ENCODE results near the gene DPF1.
A peak's percentile ranks its signal among the peaks of the same experiment; 100 is the strongest.
"Not testable (repeated sequence)": the region's sequence is repeated elsewhere in the genome, so short reads cannot be mapped to it uniquely, and the experiment has no call there.

DPF1 gene

DNA sequence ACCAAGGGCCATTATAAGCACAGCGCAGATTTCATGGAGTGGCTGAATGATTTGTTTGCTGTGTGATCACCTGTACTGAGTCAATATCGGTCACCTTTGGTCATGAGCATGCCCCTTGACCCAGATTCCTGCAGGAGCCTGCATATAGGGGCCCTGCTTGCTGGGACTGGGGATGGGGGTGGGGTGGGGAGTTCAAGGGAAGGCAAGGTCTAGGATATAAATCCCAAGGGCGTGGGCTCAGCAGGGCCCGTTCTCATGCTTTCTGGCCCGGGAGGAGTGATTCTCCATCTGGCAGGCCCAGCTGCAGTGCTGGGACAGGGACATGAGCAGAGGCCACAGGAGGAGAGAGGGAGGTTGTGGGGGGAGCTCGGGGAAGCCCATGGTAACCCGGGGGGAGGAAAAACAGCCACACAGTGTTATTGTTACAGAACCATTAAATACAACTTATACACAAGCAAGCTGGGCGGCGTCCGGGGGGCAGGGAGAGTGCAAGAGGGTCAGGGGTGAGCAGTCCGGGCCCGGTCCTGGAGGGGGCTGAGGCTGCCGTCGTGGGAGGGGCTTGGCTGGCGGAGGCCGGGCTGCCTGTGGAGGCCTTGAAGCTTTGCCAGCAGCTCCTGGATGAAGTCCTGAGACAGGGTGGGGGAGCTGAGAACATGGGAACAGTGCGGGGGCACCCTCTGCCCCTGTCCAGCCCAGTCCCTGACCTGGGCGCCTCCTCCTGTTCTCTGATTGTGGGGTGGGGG, 27.0 kb upstream of the DPF1 start:
- DNase-seq (ENCODE audit: low read depth): no peak

DNA sequence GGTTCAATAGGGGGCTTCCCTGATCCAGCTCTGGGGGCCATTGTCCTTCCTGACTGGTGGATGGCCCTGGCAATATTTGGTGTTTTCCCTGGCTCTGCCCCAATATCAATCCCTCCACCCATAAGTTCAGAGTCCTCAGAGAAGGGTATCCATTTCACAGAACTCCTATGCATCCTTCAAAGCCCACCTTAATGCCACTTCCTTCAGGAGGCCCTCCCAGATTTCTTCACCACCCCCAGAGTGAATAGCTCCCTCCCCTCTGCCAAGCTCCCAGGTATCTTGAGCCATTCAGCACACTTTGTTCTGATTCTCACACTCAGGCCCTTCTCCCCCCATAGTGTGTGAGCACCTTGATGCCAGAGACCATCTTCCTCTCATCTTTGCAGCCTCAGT, 26.4 kb upstream of the DPF1 start:
- DNase-seq (ENCODE audit: low read depth): no peak

DNA sequence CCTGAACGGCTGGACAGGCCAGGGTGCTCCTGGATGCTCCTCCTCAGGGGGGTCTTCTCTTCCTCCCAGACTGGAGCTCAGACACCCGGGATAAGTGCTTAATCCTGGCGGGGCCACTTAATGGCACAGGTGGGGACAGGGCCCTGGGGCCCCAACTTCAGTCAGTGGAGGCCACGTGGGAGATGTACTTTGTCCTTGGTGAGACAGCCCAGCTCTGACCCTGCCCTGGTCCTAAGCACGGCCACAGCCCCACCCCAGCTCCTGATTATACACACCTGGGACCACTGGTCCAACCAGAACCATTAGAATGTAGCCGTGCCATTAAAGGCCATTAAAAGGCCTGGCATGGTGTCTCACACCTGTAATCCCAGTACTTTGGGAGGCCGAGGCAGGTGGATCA, 24.4 kb upstream of the DPF1 start:
- no peak for DNase-seq (ENCODE audit: low read depth)

DNA sequence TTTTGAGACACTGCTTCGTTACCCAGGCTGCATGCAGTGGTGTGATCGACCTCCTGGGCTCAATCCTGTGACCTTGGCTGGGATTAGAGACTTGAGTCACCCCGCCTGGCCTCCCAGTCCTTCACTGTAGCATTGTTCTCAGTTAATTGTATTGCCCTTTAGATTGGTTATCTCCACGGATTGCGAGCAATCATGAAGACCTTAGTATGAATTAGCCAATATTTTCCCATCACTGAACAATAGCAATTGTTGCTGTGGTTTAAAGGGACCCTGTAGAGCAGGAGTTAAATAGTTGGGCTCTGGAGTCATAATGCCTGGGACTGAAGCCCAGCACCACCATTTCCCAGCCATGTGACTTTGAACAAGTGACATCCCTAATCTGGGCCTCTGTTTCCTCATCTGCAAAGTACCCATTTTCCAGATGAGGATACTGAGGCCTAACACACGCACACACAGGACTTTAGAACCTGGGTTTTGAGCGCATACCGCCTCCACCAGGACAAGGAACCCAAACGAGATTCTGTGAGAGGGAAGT, 23.8 kb upstream of the DPF1 start:
- DNase-seq (ENCODE audit: low read depth): no peak

DNA sequence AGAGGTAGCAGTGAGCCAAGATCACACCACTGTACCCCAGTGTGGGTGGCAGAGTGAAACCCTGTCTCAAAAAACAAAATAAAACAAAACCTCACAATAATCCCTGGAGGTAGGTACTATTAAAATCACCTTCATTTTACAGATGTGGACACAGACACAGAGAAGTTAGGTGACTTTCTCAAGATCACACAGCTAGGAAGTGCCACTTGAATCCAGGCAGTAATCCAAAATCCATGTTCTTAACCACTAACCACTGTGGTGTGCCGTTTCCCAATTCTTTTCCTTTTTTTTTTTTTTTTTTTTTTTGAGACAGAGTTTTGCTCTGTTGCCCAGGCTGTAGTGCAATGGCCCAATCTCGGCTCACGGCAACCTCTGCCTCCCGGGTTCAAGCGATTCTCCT, 23.1 kb upstream of the DPF1 start:
- no peak for DNase-seq (ENCODE audit: low read depth)

DNA sequence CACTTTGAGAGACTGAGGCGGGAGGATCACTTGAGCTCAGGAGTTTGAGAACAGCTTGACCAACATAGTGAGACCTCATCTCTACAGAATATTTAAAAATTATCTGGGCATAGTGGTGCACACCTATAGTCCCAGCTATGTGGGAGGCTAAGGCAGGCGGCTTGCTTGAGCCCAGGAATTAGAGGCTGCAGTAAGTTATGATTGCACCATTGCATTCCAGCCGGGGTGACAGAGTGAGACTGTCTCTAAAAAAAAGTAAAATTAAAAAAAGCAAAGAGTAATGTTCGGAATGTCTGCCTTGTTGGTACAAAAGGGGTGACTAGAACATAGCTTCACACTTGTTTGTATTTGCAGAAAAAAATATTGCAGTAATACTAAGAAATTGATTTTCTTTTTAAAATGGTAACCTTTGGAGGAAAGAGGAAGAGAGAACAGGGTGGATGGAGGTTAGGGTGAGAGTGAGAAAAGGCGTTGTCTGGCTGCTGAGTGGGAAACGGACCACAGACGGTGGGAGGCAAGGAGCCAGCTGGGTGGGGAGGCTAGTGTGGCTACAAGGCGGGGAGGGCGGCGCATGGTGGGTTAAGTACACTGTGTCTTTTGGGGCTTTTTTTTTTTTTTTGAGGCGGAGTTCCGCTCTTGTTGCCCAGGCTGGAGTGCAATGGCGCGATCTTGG, 21.9 kb upstream of the DPF1 start:
- DNase-seq (ENCODE audit: low read depth): no peak

DNA sequence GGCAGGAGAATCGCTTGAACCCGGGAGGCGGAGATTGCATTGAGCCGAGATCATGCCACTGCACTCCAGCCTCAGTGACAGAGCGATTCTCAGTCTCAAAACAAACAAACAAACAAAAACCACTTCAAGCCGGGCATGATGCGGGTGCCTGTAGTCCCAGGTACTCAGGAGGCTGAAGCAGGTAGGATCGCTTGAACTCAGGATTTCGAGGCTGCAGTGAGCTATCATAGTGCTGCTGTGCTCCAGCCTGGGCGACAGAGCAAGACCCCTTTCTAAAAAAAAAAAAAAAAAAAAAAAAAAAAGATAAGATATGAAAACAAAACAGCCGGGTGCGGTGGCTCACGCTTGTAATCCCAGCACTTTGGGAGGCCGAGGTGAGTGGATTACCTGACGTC, 19.3 kb upstream of the DPF1 start:
- no peak for DNase-seq (ENCODE audit: low read depth)

DNA sequence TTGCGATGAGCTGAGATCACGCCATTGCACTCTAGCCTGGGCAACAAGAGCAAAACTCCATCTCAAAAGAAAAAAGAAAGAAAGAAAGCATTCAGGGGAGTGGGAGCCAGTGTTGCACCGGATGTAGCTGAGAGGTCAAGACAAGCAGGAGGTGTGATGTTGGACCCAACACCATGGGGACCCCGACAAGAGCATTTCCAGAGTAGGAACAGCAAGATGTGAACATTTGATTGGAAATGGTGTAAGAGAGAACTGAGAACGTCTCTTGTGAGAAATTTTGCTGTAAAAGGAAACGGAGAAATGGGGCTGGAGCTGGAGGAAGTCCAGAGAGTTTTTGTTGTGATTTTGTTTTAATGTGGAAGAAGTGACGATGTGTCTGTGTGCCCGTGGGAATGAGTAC, 15.8 kb upstream of the DPF1 start:
- DNase-seq (ENCODE audit: low read depth): no peak

DNA sequence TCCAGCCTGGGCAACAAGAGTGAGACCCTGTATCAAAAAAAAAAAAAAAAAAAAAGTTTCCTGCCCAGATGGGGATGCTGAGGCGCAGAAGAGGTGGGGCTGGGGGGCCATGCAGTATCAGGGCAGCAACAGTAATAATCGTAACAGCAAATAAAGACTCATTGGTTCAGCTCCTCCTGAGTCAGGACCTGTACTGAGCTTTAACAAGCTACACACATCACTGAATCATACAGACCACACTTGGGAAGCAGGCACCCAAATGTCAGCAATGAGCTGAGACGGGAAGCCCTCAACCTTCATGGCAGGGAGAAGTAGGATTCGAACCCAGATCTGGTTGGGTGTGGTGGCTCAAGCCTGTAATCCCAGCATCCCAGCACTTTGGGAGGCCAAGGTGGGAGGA, 10.6 kb upstream of the DPF1 start:
- DNase-seq (ENCODE audit: low read depth): no peak

DNA sequence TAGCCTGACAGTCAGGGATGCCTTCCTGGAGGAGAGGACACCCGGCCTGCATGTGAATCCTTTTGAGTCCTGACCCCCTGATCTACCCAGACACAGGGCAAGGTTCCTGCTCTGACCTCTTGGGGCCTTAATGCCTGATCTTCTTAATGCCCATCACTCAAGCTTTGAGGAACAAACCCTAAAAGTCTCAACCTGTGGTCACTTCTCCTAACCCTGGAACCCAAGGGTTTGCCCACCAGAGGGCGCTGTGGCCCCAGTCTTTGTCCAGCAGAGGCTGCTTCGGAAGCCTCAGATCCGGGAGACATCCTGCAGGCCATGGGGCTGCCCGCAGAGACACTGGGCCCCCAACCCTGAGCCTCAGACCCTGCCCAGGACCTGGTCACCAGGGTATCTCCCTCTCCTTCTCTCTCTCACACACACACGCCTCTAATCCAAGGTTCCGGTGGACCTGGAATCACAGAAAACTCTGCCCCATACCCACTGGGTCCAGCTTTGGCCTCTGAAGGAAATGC, 9.8 kb upstream of the DPF1 start:
- DNase-seq (ENCODE audit: low read depth): peak; percentile 37

DNA sequence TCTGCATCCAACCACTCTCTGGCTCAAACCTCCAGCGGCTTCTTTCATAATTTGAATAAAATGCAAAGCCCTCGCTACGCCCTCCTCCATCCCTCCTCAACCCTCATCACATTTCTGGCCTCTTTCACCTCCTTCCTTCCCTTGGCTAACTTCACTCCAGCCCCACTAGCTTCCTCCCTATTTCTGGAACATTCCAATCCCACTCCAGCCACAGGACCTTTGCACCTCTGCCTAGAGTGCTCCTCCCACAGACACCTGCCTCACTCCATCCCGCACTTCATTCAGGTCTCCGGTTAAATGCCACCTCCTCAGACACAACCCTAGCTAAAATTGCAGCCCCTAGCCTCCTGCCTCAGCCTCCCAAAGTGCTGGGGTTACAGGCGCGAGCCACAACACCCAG, 7.9 kb upstream of the DPF1 start:
- DNase-seq (ENCODE audit: low read depth): no peak

DNA sequence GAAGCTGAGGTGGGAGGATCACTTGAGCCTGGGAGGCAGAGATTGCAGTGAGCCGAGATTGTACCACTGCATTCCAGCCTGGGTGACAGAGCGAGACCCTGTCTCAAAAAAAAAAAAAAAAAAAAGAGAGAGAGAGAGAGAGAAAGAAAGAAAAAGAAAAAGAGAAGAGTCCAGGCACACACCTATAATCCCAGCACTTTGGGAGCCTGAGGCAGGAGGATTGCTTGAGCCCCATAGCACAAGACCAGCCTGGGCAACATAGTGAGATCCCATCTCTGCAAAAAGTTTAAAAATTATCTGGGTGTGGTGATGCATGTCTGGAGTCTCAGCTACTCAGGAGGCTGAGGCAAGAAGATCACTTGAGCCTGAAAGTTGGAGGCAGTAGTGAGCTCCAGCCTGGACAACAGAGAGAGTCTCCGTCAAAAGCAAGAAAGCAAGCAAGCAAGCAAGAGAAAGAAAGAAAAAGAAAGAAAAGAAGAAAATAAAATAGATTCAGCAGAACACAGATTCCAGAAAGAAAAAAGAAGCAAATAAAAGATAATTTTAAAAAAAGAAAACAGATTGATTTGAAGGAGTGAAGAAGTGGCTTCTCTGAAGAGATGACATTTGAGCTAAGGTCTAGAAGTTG, 6.6 kb upstream of the DPF1 start:
- DNase-seq (ENCODE audit: low read depth): not testable (repeated sequence)

DNA sequence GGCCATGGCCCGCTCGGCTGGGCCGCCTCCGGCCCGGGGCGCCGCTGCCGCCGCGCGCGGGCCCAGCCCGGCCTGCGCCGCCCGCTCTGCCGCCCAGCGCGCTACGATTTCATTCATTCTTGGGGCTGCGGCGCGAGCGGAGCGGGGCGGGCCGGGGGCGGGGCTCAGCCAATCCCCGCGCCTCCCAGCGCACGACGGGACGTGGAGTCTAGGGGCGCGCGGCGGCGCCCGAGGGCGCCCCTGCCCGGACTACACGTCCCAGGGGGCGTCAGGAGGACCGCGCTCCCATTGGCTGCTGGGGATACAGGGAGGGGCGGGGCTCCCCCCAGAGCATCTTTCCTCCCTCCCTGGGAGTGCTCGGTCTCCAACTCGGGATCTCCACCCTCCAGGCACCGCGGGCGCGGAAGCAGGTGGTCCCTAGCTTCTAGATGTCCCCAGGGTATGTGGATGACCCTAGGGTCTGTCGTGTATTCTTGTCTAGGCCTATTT, 5.6 kb upstream of the DPF1 start:
- peak; percentile 41 for DNase-seq (ENCODE audit: low read depth)

DNA sequence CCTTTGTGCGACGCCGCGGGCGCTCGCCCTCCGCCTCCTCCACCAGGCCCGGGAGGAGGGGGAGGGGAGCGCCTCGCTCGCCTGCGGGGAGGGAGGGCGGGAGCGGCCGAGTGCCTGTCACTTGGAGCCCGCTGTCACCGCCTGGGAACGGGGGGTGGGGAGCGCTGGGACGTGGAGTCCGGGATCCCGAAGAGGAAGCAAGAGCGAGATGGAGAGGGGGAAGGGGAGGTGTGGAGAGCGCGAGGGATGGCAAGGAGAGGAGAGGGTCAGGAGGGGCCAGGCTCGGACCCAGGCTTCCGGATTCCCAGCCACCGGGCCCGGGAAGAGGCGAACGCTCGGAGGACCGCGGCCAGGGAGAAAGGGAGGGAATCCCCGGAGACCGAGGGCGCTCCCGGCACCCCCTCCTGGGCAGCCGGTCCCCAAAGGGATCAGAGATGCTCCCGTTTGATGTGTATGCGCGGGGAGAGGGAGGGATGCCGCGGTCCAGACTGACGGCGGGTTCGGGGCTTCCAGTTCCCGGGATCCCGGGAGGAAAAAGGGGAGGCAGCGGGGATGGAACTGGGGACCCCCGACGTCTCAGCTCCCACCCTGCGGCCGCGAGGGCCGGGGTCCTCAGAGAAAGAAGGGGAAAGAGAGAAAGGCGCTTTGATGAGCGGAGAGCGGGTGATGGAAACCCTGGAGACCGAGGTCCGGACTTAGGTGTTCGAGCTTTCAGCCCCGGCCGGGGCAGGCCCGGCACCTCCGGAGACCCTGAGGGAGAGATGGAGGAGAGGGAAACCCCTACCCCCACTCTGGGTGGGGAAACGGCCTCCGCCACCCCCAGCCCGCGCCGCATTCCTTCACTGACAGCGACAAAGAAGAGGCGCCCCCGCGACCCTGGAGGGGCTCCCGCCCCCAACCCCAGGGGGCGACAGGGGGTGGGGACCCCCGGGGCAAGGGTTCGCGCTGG, 4.7 kb upstream of the DPF1 start:
- DNase-seq (ENCODE audit: low read depth): no peak

DNA sequence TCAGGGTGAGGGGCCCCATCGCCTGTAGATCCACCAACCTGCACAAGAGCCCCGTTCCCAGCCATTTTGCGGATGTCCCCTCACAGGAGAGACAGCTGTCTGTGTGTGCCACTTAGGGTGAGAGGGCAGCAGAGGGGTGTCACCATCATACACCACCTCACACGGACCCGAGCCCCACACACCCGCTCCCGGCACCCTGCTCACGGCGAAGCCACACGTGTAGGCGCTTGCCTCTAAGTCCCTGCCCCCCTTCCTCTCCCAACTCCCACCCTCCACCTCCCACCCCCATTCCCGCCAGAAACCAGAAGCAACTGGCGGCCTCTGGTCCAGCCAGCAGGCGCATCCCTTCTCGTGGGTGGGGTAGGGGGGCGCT, 4.0 kb upstream of the DPF1 start:
- DNase-seq (ENCODE audit: low read depth): no peak

DNA sequence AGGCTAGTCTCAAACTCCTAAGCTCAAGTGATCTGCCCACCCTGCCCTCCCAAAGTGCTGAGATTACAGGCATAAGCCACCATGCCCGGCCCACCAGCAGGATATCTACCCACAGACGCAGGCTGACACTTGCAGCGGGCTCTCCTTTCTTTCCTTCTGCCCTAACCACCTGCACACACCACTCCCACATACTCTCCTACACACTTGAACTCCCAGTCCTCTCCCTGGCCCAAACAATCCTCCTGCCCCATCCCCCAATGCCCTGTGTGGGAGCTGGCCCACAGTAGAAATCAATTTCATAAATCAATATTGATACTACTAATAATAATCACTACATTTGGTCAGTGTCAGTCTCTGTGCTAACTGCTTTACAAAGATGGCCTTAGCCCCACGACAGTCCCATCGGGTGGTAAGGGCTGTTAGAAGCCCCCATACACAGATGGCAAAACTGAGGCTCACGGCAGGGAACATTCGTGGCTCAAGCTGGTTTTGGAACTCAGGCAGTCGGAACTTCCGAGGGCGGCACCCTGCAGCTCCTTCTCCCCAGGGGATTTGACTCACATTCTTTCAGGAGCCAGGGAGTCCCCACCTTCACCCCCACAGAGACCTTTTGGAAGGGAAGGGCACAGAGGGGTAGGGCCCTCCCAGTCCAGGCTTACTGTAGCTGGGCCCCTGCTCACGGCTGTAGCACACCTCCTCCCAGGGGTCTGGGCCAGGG, 3.4 kb upstream of the DPF1 start:
- no peak for DNase-seq (ENCODE audit: low read depth)

DNA sequence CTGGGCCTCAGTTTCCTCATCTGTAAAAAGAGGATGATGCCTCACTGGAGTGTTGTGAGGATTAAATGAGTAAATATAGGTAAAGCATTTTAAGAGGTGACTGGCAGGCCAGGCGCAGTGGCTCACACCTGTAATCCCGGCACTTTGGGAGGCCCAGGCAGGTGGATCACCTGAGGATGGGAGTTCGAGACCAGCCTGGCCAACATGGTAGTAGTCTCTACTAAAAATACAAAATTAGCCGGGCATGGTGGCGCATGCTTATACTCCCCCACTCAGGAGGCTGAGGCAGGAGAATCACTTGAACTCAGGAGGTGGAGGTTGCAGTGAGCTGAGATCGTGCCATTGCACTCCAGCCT, 819 bp upstream of the DPF1 start:
- not testable (repeated sequence) for DNase-seq (ENCODE audit: low read depth)

DNA sequence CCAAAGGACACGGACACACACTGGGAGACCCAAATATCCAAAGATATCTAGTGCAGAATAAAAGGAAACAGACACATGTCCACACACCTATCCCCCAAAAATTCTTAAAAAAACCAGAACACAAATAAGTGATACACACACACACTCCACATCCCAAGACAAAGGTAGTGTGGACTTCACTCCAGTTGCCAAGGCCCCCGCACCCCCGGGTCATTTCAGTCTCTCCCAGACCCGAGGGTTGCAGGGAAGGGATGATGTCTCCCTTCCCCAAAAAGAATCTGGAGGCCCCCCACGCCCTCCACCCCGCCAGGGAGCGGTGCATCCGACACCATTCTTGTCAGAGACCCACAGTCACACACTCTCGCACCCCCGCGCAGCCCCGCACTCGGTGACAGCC, 407 bp downstream of the DPF1 start:
- no peak for DNase-seq (ENCODE audit: low read depth)

DNA sequence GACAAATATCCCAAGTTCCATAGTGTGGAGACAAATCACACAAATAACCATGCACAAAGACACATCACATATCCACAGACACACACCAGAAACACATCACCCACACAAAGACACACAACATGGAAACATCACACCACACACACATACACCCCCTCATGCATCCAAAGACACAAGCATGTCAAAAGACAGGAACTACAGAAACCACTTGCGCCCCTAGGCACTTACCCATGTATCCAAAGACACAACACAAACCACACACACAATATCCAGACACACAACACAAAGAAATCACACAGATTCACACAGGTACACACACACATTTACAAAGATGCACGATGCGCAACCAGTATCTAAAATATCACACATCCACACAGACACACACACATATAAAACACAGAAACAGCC, 901 bp downstream of the DPF1 start:
- no peak for DNase-seq (ENCODE audit: low read depth)

DNA sequence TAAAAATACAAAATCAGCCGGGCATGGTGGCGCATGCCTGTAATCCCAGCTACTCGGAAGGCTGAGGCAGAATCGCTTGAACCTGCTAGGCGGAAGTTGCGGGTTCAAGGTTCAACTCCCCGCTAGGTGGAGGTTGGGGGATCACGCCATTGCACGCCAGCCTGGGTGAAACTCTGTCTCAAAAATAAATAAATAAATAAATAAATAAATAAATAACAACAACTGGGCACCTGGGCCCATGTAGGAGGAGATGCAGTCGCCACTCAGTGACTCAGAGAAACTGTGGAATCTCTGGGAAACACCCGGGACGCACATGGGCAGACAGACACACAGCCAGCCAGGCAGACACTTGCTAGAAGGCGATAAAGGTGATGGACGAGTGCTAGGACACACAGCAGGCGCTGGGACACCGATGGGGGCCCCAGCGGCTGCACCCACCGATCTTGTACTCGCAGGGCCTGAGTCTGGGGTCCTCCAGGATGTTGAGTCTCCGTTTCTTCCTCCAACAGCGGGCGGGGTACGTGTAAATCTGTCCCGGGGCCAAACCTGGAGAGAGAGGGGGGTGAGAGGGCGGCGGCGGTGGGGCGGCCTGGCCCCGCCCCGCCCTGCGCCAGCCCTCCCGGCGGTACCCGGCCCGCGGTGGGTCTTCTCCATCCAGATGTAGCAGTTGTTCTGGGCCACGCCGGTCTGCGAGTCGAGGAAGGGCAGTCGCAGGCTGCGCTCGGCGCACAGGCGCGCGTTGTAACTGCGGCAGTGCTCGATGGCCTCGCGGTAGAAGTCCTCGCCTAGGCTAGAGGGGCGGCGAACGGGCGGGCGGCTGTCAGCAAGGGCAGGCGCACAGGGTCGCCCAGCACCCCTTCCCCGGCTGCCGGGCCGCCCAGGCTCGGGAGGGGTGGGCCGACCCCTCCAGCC, 1.8 kb downstream of the DPF1 start:
- DNase-seq (ENCODE audit: low read depth): no peak
